Placental pericyte (primary cell): ENCODE measurements around the gene CBLB. TPM values are rescaled to one million over a fixed set of nuclear protein-coding genes. Genes with fewer than 3 reads are reported as not detected.

Experiments used
- total RNA-seq: library from RNA; depleted of rRNA; stranded (reverse); fragments of >200 nt; gene quantifications from 2 replicates; pipeline ENCODE4 v1.2.3, GENCODE V29; 2012

CBLB gene
- total RNA-seq, result 41.8 and 58.9 TPM in 2 replicates

GRCh38 chr3:105868742-105869530 is at the start of gene CBLB:
TSS of gene CBLB (minus strand) at chr3:105869012. CDS start at chr3:105867577, 1,435 bp downstream.

